HuH-7.5 (cell line): Measurements from ENCODE around the gene DECR2.
"Not testable (repeated sequence)": the region's sequence is repeated elsewhere in the genome, so short reads cannot be mapped to it uniquely, and the experiment has no call there.

Experiments
- DNase-seq: peaks from one replicate; pipeline ENCODE4 v3.0.0; 2011; ENCODE audit warnings: low spot score

Gene DECR2

GRCh38 chr16:400061-400591 lies 1.6 kb upstream of the DECR2 start:
- no peak for DNase-seq

- no peak for DNase-seq
Measured at GRCh38 chr16:404971-405486, 3.3 kb downstream of the DECR2 start.

GRCh38 chr16:405548-406506 lies 4.1 kb downstream of the DECR2 start:
- DNase-seq = no peak

- no peak for DNase-seq
Measured at GRCh38 chr16:407253-407652, 5.6 kb downstream of the DECR2 start.

- DNase-seq = no peak
Measured at GRCh38 chr16:410516-411178, 9.0 kb downstream of the DECR2 start.

- DNase-seq = no peak
Measured at GRCh38 chr16:411576-412265, 10.0 kb downstream of the DECR2 start.

GRCh38 chr16:414395-415169 lies 12.9 kb downstream of the DECR2 start:
- no peak for DNase-seq

GRCh38 chr16:415170-415498 lies 13.4 kb downstream of the DECR2 start:
- not testable (repeated sequence) for DNase-seq

GRCh38 chr16:422179-422578 lies 20.5 kb downstream of the DECR2 start:
- not testable (repeated sequence) for DNase-seq

GRCh38 chr16:424033-424622 lies 22.4 kb downstream of the DECR2 start:
- no peak for DNase-seq

GRCh38 chr16:424623-425081 lies 23.0 kb downstream of the DECR2 start:
- DNase-seq = no peak

GRCh38 chr16:425082-425718 lies 23.5 kb downstream of the DECR2 start, which contains the start of gene RAB11FIP3:
TSS of gene RAB11FIP3 (plus strand) at chr16:425649. CDS start at chr16:426007, 358 bp downstream.
- DNase-seq = peak; percentile 89

GRCh38 chr16:425740-426114 lies 24.0 kb downstream of the DECR2 start:
- no peak for DNase-seq

GRCh38 chr16:426115-426905 lies 24.6 kb downstream of the DECR2 start:
- no peak for DNase-seq

GRCh38 chr16:426906-427249 lies 25.2 kb downstream of the DECR2 start:
- DNase-seq = no peak

GRCh38 chr16:427250-427649 lies 25.6 kb downstream of the DECR2 start:
- DNase-seq = no peak

GRCh38 chr16:430904-431303 lies 29.2 kb downstream of the DECR2 start:
- DNase-seq = no peak

- DNase-seq = no peak
Measured at GRCh38 chr16:440627-441026, 38.9 kb downstream of the DECR2 start.

GRCh38 chr16:441447-441846 lies 39.8 kb downstream of the DECR2 start:
- DNase-seq = no peak

GRCh38 chr16:442976-443375 lies 41.3 kb downstream of the DECR2 start:
- DNase-seq = no peak
